GM23338 (cell line): ENCODE measurements around the gene HIVEP3. TPM values are rescaled to one million over a fixed set of nuclear protein-coding genes. Genes with fewer than 3 reads are reported as not detected.

ENCODE experiments used
- ATAC-seq: fragments of 200-7000 bp; cut with Tn5 transposase; 3 replicates; pipeline ENCODE4 v1.9.1; 2020
- DNase-seq: peaks from one replicate; pipeline ENCODE4 v3.0.0-alpha.2; 2015; ENCODE audit warnings: low spot score
- H2AFZ ChIP-seq: fragments of 200-600 bp; sonication (generic); 2 replicates; pipeline ENCODE4 v1.8.0; 2016; ENCODE audit warnings: antibody characterized with exemption, mild to moderate bottlenecking, moderate library complexity
- H3F3A ChIP-seq: fragments of 200-600 bp; sonication (generic); replicated peaks from 2 replicates; pipeline ENCODE4 v1.8.0; 2017; ENCODE audit warnings: antibody characterized with exemption, mixed run types, low read depth
- H3K27ac ChIP-seq: fragments of 200-600 bp; sonication (generic); 2 replicates; pipeline ENCODE4 v1.6.1; 2016; ENCODE audit warnings: low read depth
- H3K27me3 ChIP-seq: fragments of 200-600 bp; sonication (generic); 2 replicates; pipeline ENCODE4 v1.8.0; 2016; ENCODE audit warnings: mild to moderate bottlenecking, mixed run types, moderate library complexity; ENCODE audit not compliant: insufficient read depth
- H3K36me3 ChIP-seq: fragments of 200-600 bp; sonication (generic); 2 replicates; pipeline ENCODE4 v1.8.0; 2016; ENCODE audit warnings: mild to moderate bottlenecking; ENCODE audit not compliant: insufficient read depth
- H3K4me1 ChIP-seq: fragments of 200-600 bp; sonication (generic); 2 replicates; pipeline ENCODE4 v1.8.0; 2016; ENCODE audit warnings: mild to moderate bottlenecking, moderate library complexity; ENCODE audit not compliant: insufficient read depth
- H3K4me2 ChIP-seq: fragments of 200-600 bp; sonication (generic); 2 replicates; pipeline ENCODE4 v1.7.1; 2017; ENCODE audit warnings: mixed run types
- H3K4me3 ChIP-seq: fragments of 200-600 bp; sonication (generic); 2 replicates; pipeline ENCODE4 v1.6.1; 2016; ENCODE audit warnings: mixed run types
- H3K79me2 ChIP-seq: fragments of 200-600 bp; sonication (generic); replicated peaks from 2 replicates; pipeline ENCODE4 v1.8.0; 2017; ENCODE audit warnings: mild to moderate bottlenecking; ENCODE audit not compliant: insufficient read depth
- H3K9me2 ChIP-seq: fragments of 200-600 bp; sonication (generic); 2 replicates; pipeline ENCODE4 v1.8.0; 2017; ENCODE audit not compliant: insufficient read depth
- H4K20me1 ChIP-seq: fragments of 200-600 bp; sonication (generic); replicated peaks from 2 replicates; pipeline ENCODE4 v1.8.0; 2017; ENCODE audit warnings: mild to moderate bottlenecking; ENCODE audit not compliant: insufficient read depth
- H3K27ac Mint-ChIP-seq: 2 replicates; pipeline ENCODE4 v1.8.0; 2020; ENCODE audit warnings: inconsistent platforms, mild to moderate bottlenecking, moderate library complexity, mixed read lengths
- H3K27me3 Mint-ChIP-seq: 3 replicates; pipeline ENCODE4 v1.8.0; 2022; ENCODE audit warnings: low read depth, mild to moderate bottlenecking, moderate library complexity, mixed read lengths, inconsistent platforms; ENCODE audit not compliant: insufficient read depth, poor library complexity
- H3K36me3 Mint-ChIP-seq: 3 replicates; pipeline ENCODE4 v1.8.0; 2021; ENCODE audit warnings: low read depth, mild to moderate bottlenecking, inconsistent platforms, moderate library complexity, mixed read lengths
- H3K4me1 Mint-ChIP-seq: 3 replicates; pipeline ENCODE4 v1.8.0; 2020; ENCODE audit warnings: mild to moderate bottlenecking, inconsistent platforms, mixed read lengths
- H3K4me3 Mint-ChIP-seq: 3 replicates; pipeline ENCODE4 v1.8.0; 2021; ENCODE audit warnings: moderate library complexity, mild to moderate bottlenecking, inconsistent platforms, mixed read lengths
- H3K9me3 Mint-ChIP-seq: 3 replicates; pipeline ENCODE4 v1.8.0; 2020; ENCODE audit warnings: moderate library complexity, mild to moderate bottlenecking, inconsistent platforms, mixed read lengths
- CREB1 ChIP-seq: fragments of 250-450 bp; sonication (Bioruptor Pico); IDR thresholded peaks from 2 replicates; pipeline ENCODE4 v1.5.0; 2020; ENCODE audit warnings: low read depth, mild to moderate bottlenecking, moderate library complexity
- EZH2phosphoT487 ChIP-seq: fragments of 200-600 bp; sonication (generic); IDR thresholded peaks from one replicate; pipeline ENCODE4 v1.8.1; 2018; ENCODE audit warnings: antibody characterized with exemption; ENCODE audit not compliant: unreplicated experiment
- NANOG ChIP-seq: IDR thresholded peaks from 2 replicates; pipeline ENCODE4 v1.6.1; 2016; ENCODE audit warnings: antibody characterized with exemption, borderline replicate concordance
- POLR2AphosphoS5 ChIP-seq: IDR thresholded peaks from 2 replicates; pipeline ENCODE4 v1.6.1; 2016; ENCODE audit warnings: antibody characterized with exemption, low read depth
- STAT1 ChIP-seq: IDR thresholded peaks from one replicate; pipeline ENCODE4 v1.6.1; 2016; ENCODE audit warnings: antibody characterized with exemption; ENCODE audit not compliant: unreplicated experiment
- ZNF114 ChIP-seq: fragments of 250-450 bp; sonication (Bioruptor Pico); IDR thresholded peaks from 2 replicates; pipeline ENCODE4 v1.5.0; 2020; ENCODE audit warnings: mild to moderate bottlenecking, moderate library complexity
- ZNF331 ChIP-seq: fragments of 250-450 bp; sonication (Bioruptor Pico); IDR thresholded peaks from 2 replicates; pipeline ENCODE4 v1.5.0; 2020; ENCODE audit warnings: low read depth, mild to moderate bottlenecking, moderate library complexity
- polyA plus RNA-seq: library from polyadenylated mRNA; unstranded; fragments of >200 nt; fragmentation: Nextera tagmentation; extraction: Ambion mirVana; gene quantifications from 2 replicates; pipeline ENCODE4 v1.2.1, GENCODE V29; 2016
- total RNA-seq: library from RNA; depleted of rRNA; stranded (reverse); fragments of >200 nt; shearing (Covaris generic); gene quantifications from 2 replicates; pipeline ENCODE4 v1.2.3, GENCODE V29; 2014
- TF ChIP-seq, protein P1 (sequence below): fragments of 250-450 bp; sonication (Bioruptor Pico); IDR thresholded peaks from 2 replicates; pipeline ENCODE4 v1.5.0; 2020; ENCODE audit warnings: mild to moderate bottlenecking, moderate library complexity
- TF ChIP-seq, protein P2 (sequence below), 2 experiments: fragments of 200-600 bp in 1 of 2; sonication (generic) in 1 of 2; conservative IDR thresholded peaks; 2 replicates each; pipeline versions ENCODE4 v1.5.1 to v1.6.1; 2016 to 2017; ENCODE audit warnings: antibody characterized with exemption in 2 of 2, low read depth in 2 of 2, mild to moderate bottlenecking in 2 of 2, moderate library complexity in 1 of 2
- TF ChIP-seq, protein P3 (sequence below): IDR thresholded peaks from 2 replicates; pipeline ENCODE4 v1.6.1; 2016; ENCODE audit warnings: antibody characterized with exemption
- TF ChIP-seq, protein P4 (sequence below): IDR thresholded peaks from one replicate; pipeline ENCODE4 v1.6.1; 2018; ENCODE audit warnings: antibody characterized with exemption; ENCODE audit not compliant: unreplicated experiment

Gene HIVEP3
- total and polyA plus RNA-seq, 2 experiments from 2014 or later = 0.14 to 0.24 TPM

DNA sequence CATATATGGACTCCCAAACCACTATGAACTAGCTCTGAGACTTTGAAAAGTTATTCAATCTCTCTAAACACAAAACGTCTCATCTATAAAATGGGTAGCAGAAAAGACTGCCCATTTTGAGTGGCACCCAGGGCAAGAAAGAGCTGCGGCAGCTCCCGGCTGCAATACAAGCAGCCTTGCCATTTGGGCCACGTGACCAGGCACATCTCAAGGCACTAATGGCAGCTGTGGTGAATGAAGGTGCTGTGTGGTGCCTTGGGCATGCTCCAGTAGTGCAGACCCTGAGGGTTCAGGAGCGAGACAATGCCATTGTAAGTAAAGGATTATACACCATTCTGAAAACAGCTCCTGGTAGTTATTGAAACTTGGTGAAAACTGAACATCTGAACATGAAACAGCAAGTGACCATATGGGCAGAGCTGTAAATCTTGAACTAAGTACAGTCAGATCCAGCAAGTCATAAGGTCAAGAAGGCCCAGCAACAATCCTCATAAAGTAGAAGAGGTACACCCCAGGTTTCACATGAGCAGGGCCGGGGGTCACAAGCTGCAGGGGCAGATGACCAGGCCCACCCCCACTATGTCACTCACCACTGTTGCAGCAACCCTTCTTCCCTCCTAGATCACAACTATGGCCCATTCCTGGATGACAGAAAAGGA lies 39.4 kb upstream of the HIVEP3 start:
- ATAC-seq = no peak
- Histone ChIP-seq H3K36me3 (no peaks in the 10 kb centered on the region), H2AFZ (no peak overlapping the region), H3K79me2 (no peaks in the 10 kb centered on the region), H3K4me2 (no peak overlapping the region), H3K4me1 (peaks cover 6% of the 10 kb centered on the region; the same call in 1 of the 2 replicates), H3K27ac (no peak overlapping the region), H3K9me2 (peaks cover 11% of the 10 kb centered on the region; the same call in 1 of the 2 replicates), H3K27me3 (no peaks in the 10 kb centered on the region), H3F3A (no peaks in the 10 kb centered on the region), H3K4me3 (no peak overlapping the region), H4K20me1 (no peaks in the 10 kb centered on the region)
- Mint-ChIP-seq H3K27me3 (peaks cover 2% of the 10 kb centered on the region), H3K36me3 (no peaks in the 10 kb centered on the region), H3K4me3 (no peak overlapping the region), H3K9me3 (no peaks in the 10 kb centered on the region), H3K27ac (no peak overlapping the region), H3K4me1 (peaks cover 22% of the 10 kb centered on the region)
- DNase-seq = no peak
- TF ChIP-seq NANOG = no peak
- TF ChIP-seq, protein P1, sequence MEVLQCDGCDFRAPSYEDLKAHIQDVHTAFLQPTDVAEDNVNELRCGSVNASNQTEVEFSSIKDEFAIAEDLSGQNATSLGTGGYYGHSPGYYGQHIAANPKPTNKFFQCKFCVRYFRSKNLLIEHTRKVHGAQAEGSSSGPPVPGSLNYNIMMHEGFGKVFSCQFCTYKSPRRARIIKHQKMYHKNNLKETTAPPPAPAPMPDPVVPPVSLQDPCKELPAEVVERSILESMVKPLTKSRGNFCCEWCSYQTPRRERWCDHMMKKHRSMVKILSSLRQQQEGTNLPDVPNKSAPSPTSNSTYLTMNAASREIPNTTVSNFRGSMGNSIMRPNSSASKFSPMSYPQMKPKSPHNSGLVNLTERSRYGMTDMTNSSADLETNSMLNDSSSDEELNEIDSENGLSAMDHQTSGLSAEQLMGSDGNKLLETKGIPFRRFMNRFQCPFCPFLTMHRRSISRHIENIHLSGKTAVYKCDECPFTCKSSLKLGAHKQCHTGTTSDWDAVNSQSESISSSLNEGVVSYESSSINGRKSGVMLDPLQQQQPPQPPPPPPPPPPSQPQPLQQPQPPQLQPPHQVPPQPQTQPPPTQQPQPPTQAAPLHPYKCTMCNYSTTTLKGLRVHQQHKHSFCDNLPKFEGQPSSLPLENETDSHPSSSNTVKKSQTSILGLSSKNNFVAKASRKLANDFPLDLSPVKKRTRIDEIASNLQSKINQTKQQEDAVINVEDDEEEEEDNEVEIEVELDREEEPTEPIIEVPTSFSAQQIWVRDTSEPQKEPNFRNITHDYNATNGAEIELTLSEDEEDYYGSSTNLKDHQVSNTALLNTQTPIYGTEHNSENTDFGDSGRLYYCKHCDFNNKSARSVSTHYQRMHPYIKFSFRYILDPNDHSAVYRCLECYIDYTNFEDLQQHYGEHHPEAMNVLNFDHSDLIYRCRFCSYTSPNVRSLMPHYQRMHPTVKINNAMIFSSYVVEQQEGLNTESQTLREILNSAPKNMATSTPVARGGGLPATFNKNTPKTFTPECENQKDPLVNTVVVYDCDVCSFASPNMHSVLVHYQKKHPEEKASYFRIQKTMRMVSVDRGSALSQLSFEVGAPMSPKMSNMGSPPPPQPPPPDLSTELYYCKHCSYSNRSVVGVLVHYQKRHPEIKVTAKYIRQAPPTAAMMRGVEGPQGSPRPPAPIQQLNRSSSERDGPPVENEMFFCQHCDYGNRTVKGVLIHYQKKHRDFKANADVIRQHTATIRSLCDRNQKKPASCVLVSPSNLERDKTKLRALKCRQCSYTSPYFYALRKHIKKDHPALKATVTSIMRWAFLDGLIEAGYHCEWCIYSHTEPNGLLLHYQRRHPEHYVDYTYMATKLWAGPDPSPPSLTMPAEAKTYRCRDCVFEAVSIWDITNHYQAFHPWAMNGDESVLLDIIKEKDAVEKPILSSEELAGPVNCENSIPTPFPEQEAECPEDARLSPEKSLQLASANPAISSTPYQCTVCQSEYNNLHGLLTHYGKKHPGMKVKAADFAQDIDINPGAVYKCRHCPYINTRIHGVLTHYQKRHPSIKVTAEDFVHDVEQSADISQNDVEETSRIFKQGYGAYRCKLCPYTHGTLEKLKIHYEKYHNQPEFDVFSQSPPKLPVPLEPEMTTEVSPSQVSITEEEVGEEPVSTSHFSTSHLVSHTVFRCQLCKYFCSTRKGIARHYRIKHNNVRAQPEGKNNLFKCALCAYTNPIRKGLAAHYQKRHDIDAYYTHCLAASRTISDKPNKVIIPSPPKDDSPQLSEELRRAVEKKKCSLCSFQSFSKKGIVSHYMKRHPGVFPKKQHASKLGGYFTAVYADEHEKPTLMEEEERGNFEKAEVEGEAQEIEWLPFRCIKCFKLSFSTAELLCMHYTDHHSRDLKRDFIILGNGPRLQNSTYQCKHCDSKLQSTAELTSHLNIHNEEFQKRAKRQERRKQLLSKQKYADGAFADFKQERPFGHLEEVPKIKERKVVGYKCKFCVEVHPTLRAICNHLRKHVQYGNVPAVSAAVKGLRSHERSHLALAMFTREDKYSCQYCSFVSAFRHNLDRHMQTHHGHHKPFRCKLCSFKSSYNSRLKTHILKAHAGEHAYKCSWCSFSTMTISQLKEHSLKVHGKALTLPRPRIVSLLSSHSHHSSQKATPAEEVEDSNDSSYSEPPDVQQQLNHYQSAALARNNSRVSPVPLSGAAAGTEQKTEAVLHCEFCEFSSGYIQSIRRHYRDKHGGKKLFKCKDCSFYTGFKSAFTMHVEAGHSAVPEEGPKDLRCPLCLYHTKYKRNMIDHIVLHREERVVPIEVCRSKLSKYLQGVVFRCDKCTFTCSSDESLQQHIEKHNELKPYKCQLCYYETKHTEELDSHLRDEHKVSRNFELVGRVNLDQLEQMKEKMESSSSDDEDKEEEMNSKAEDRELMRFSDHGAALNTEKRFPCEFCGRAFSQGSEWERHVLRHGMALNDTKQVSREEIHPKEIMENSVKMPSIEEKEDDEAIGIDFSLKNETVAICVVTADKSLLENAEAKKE = no peak
- no peak for TF ChIP-seq EZH2phosphoT487
- no peak for TF ChIP-seq ZNF114 (CRISPR knock-in tag)
- TF ChIP-seq CREB1 (CRISPR knock-in tag) = no peak
- TF ChIP-seq, protein P2, sequence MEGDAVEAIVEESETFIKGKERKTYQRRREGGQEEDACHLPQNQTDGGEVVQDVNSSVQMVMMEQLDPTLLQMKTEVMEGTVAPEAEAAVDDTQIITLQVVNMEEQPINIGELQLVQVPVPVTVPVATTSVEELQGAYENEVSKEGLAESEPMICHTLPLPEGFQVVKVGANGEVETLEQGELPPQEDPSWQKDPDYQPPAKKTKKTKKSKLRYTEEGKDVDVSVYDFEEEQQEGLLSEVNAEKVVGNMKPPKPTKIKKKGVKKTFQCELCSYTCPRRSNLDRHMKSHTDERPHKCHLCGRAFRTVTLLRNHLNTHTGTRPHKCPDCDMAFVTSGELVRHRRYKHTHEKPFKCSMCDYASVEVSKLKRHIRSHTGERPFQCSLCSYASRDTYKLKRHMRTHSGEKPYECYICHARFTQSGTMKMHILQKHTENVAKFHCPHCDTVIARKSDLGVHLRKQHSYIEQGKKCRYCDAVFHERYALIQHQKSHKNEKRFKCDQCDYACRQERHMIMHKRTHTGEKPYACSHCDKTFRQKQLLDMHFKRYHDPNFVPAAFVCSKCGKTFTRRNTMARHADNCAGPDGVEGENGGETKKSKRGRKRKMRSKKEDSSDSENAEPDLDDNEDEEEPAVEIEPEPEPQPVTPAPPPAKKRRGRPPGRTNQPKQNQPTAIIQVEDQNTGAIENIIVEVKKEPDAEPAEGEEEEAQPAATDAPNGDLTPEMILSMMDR (conservative IDR thresholded peaks at IDR 0.05; ENCODE audit: low read depth in 2 of 2) = no peak
- no peak for TF ChIP-seq ZNF331 (CRISPR knock-in tag)
- TF ChIP-seq, protein P3, sequence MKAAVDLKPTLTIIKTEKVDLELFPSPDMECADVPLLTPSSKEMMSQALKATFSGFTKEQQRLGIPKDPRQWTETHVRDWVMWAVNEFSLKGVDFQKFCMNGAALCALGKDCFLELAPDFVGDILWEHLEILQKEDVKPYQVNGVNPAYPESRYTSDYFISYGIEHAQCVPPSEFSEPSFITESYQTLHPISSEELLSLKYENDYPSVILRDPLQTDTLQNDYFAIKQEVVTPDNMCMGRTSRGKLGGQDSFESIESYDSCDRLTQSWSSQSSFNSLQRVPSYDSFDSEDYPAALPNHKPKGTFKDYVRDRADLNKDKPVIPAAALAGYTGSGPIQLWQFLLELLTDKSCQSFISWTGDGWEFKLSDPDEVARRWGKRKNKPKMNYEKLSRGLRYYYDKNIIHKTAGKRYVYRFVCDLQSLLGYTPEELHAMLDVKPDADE = no peak
- no peak for TF ChIP-seq POLR2AphosphoS5
- TF ChIP-seq STAT1 = no peak
- TF ChIP-seq, protein P4, sequence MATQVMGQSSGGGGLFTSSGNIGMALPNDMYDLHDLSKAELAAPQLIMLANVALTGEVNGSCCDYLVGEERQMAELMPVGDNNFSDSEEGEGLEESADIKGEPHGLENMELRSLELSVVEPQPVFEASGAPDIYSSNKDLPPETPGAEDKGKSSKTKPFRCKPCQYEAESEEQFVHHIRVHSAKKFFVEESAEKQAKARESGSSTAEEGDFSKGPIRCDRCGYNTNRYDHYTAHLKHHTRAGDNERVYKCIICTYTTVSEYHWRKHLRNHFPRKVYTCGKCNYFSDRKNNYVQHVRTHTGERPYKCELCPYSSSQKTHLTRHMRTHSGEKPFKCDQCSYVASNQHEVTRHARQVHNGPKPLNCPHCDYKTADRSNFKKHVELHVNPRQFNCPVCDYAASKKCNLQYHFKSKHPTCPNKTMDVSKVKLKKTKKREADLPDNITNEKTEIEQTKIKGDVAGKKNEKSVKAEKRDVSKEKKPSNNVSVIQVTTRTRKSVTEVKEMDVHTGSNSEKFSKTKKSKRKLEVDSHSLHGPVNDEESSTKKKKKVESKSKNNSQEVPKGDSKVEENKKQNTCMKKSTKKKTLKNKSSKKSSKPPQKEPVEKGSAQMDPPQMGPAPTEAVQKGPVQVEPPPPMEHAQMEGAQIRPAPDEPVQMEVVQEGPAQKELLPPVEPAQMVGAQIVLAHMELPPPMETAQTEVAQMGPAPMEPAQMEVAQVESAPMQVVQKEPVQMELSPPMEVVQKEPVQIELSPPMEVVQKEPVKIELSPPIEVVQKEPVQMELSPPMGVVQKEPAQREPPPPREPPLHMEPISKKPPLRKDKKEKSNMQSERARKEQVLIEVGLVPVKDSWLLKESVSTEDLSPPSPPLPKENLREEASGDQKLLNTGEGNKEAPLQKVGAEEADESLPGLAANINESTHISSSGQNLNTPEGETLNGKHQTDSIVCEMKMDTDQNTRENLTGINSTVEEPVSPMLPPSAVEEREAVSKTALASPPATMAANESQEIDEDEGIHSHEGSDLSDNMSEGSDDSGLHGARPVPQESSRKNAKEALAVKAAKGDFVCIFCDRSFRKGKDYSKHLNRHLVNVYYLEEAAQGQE = no peak
